Measurements from ENCODE around the gene CPEB3. TPM values are rescaled to one million over a fixed set of nuclear protein-coding genes. Genes with fewer than 3 reads are reported as not detected.

Gene CPEB3
- total and polyA plus RNA-seq, 4 donors = 1.1 to 5.1 (median 2.8) TPM

DNA sequence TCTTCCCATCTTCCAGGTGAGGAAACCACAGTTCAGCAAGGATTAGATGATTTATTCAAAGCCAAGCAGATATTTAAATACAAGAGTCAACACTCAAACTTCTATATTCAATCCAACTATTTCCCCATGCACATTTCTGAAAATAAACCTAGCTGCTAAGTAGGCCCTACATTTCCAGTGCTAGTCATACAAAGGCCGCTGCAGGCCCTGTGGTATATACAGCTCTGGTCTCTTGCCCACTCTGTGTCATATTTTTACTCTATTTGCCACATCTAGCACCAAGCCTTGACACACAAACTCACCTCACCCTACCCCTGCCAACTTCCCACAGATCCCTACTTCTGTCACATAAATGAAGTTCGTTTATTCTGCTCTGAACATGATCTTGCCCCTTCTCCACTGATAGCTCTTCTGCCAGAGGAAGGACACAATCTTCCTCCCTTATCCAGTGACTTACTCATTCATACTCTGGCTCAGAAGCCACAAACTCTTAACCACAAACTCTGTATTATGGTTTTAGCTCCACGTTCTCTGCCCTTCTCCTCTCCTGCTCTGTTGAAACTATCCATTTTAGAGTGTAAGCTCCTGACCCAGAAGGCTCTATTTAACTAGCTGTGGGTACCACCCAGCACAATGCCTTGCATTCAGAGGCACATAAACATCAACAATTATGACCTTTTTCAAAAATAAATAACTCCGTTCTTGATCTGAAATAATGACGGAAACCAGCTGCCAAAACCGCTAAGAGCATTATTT lies 180.7 kb downstream of the CPEB3 start:
- no peak overlapping the region for H3K9ac ChIP-seq (ENCODE audit: insufficient read depth in 1 of 2, low read length in 2 of 2)
- no peak for DNase-seq
- H3K27ac ChIP-seq (ENCODE audit: low read depth in 1 of 2, low read length in 1 of 2) = no peak overlapping the region
- H3K4me1 ChIP-seq (ENCODE audit: control insufficient read depth in 5 of 5, insufficient read depth in 5 of 5, low read length in 5 of 5) = peaks cover 5 to 34% (median 8%) of the 10 kb centered on the region in 5 donors
- H3K36me3 ChIP-seq (ENCODE audit: control insufficient read depth in 4 of 4, insufficient read depth in 4 of 4, low read length in 4 of 4) = peaks cover 0 to 1% (median 0%) of the 10 kb centered on the region in 4 donors
- 79% methylated on average over 6 of the region's 6 CpGs for WGBS, 2 donors
- TF ChIP-seq, protein P1, sequence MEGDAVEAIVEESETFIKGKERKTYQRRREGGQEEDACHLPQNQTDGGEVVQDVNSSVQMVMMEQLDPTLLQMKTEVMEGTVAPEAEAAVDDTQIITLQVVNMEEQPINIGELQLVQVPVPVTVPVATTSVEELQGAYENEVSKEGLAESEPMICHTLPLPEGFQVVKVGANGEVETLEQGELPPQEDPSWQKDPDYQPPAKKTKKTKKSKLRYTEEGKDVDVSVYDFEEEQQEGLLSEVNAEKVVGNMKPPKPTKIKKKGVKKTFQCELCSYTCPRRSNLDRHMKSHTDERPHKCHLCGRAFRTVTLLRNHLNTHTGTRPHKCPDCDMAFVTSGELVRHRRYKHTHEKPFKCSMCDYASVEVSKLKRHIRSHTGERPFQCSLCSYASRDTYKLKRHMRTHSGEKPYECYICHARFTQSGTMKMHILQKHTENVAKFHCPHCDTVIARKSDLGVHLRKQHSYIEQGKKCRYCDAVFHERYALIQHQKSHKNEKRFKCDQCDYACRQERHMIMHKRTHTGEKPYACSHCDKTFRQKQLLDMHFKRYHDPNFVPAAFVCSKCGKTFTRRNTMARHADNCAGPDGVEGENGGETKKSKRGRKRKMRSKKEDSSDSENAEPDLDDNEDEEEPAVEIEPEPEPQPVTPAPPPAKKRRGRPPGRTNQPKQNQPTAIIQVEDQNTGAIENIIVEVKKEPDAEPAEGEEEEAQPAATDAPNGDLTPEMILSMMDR (IDR thresholded peaks at IDR 0.05; ENCODE audit: control extremely low read depth, extremely low read depth) = no peak
- H3K4me3 ChIP-seq = no peak overlapping the region
- ATAC-seq (ENCODE audit: insufficient read depth, low FRiP score) = peak; percentile 11
- no peaks in the 10 kb centered on the region for H3K27me3 ChIP-seq (ENCODE audit: control insufficient read depth in 3 of 3, insufficient read depth in 3 of 3, low read length in 2 of 3)
- H3K9me3 ChIP-seq (ENCODE audit: control insufficient read depth in 4 of 4, insufficient read depth in 3 of 4, low read length in 3 of 4) = no peaks in the 10 kb centered on the region

DNA sequence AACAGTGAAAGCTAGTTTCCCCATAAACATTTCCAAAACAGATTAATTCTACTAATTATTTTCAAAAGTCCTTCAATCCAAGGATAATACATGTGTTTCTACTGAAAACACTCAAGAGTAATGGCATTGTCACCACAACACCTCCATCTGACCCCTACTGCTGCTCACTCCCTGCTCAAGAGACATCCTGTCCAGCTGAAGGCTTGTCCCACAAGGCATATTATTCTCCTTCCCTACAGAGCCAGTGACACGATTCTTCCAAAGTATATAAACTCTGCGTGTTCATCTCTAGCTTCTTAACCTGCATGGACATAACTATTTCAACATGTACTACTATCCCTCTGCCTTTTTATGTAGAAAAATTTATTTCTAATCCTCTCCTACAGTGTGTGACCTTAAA lies 182.1 kb downstream of the CPEB3 start:
- WGBS, 2 donors = 92 to 100% methylated on average over 2 of the region's 2 CpGs
- TF ChIP-seq, protein P1 (IDR thresholded peaks at IDR 0.05; ENCODE audit: control extremely low read depth, extremely low read depth) = no peak
- no peak overlapping the region for H3K9ac ChIP-seq (ENCODE audit: insufficient read depth in 1 of 2, low read length in 2 of 2)
- no peak for ATAC-seq (ENCODE audit: insufficient read depth, low FRiP score)
- H3K27ac ChIP-seq (ENCODE audit: low read depth in 1 of 2, low read length in 1 of 2) = no peak overlapping the region
- H3K9me3 ChIP-seq (ENCODE audit: control insufficient read depth in 4 of 4, insufficient read depth in 3 of 4, low read length in 3 of 4) = no peaks in the 10 kb centered on the region
- no peaks in the 10 kb centered on the region for H3K27me3 ChIP-seq (ENCODE audit: control insufficient read depth in 3 of 3, insufficient read depth in 3 of 3, low read length in 2 of 3)
- no peak overlapping the region for H3K4me3 ChIP-seq
- peaks cover 0 to 34% (median 5%) of the 10 kb centered on the region in 5 donors for H3K4me1 ChIP-seq (ENCODE audit: control insufficient read depth in 5 of 5, insufficient read depth in 5 of 5, low read length in 5 of 5)
- peaks cover 0 to 1% (median 0%) of the 10 kb centered on the region in 4 donors for H3K36me3 ChIP-seq (ENCODE audit: control insufficient read depth in 4 of 4, insufficient read depth in 4 of 4, low read length in 4 of 4)
- no peak for DNase-seq

DNA sequence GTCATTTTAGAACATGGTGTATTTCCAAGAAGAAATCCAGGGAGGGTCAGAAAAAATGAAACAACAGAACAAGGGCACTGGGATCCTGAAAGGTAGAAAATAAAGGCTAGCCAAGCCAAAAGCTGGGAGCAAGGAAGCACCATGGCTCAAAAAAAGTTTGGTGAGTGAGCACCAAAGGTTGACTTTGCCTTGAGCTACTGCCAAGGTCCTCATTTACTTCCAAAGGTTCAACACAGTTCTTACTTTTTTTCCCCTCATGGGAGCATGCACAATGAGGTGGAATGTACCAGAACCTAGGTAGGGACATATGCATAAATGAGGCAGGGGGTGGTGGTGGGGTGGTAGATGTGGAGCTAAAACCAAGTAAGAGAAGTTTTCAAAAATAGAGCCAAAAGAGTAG lies 182.8 kb downstream of the CPEB3 start:
- Histone ChIP-seq H3K27me3 (ENCODE audit: control insufficient read depth in 3 of 3, insufficient read depth in 3 of 3, low read length in 2 of 3) (no peaks in the 10 kb centered on the region), H3K36me3 (ENCODE audit: control insufficient read depth in 4 of 4, insufficient read depth in 4 of 4, low read length in 4 of 4) (peaks cover 0 to 1% (median 0%) of the 10 kb centered on the region in 4 donors), H3K4me3 (no peak overlapping the region), H3K4me1 (ENCODE audit: control insufficient read depth in 5 of 5, insufficient read depth in 5 of 5, low read length in 5 of 5) (peaks cover 0 to 30% (median 3%) of the 10 kb centered on the region in 5 donors), H3K9me3 (ENCODE audit: control insufficient read depth in 4 of 4, insufficient read depth in 3 of 4, low read length in 3 of 4) (no peaks in the 10 kb centered on the region), H3K27ac (ENCODE audit: low read depth in 1 of 2, low read length in 1 of 2) (no peak overlapping the region), H3K9ac (ENCODE audit: insufficient read depth in 1 of 2, low read length in 2 of 2) (no peak overlapping the region)
- ATAC-seq (ENCODE audit: insufficient read depth, low FRiP score) (no peak), DNase-seq (no peak)
- TF ChIP-seq, protein P1 (IDR thresholded peaks at IDR 0.05; ENCODE audit: control extremely low read depth, extremely low read depth) = no peak
